WTC11 (cell line): Measurements from ENCODE around the gene PEAK1.

Experiments
- ATF2 ChIP-seq: sonication (generic); formaldehyde crosslinking; IDR thresholded peaks from 2 replicates; pipeline ENCODE4 v1.8.1; 2022; ENCODE audit warnings: low read depth, missing genetic modification reagents, borderline replicate concordance
- ATF3 ChIP-seq: sonication (generic); formaldehyde crosslinking; conservative IDR thresholded peaks from 2 replicates; pipeline ENCODE4 v1.8.1; 2022; ENCODE audit warnings: mild to moderate bottlenecking, missing genetic modification reagents
- CTCF ChIP-seq: fragments of 200-600 bp; IDR thresholded peaks from 2 replicates; pipeline ENCODE4 v1.8.0; 2022; ENCODE audit warnings: antibody characterized with exemption
- EMX1 ChIP-seq: fragments of 250-450 bp; sonication (Bioruptor Pico); IDR thresholded peaks from 2 replicates; pipeline ENCODE4 v1.8.0; 2021; ENCODE audit warnings: mild to moderate bottlenecking
- ESRRA ChIP-seq: sonication (generic); formaldehyde crosslinking; IDR thresholded peaks from 2 replicates; pipeline ENCODE4 v1.8.1; 2022; ENCODE audit warnings: mild to moderate bottlenecking, missing genetic modification reagents, borderline replicate concordance
- NR2C2 ChIP-seq: sonication (generic); formaldehyde crosslinking; IDR thresholded peaks from 2 replicates; pipeline ENCODE4 v1.8.0; 2022; ENCODE audit warnings: mild to moderate bottlenecking, missing genetic modification reagents
- RELA ChIP-seq: sonication (generic); formaldehyde crosslinking; IDR thresholded peaks from 2 replicates; pipeline ENCODE4 v1.8.1; 2022; ENCODE audit warnings: missing genetic modification reagents, mild to moderate bottlenecking, borderline replicate concordance
- SP1 ChIP-seq: sonication (generic); formaldehyde crosslinking; conservative IDR thresholded peaks from 2 replicates; pipeline ENCODE4 v1.8.1; 2022; ENCODE audit warnings: missing genetic modification reagents
- TCF7 ChIP-seq: sonication (generic); formaldehyde crosslinking; IDR thresholded peaks from 2 replicates; pipeline ENCODE4 v1.8.0; 2022; ENCODE audit warnings: mild to moderate bottlenecking, low read depth, missing genetic modification reagents, moderate library complexity
- ZNF138 ChIP-seq: sonication (generic); formaldehyde crosslinking; conservative IDR thresholded peaks from 2 replicates; pipeline ENCODE4 v1.8.1; 2022; ENCODE audit warnings: mild to moderate bottlenecking, moderate library complexity, missing genetic modification reagents
- ZNF281 ChIP-seq: sonication (generic); formaldehyde crosslinking; IDR thresholded peaks from 2 replicates; pipeline ENCODE4 v1.8.0; 2023; ENCODE audit warnings: mild to moderate bottlenecking, missing genetic modification reagents
- ZNF423 ChIP-seq: fragments of 250-450 bp; sonication (Bioruptor Pico); IDR thresholded peaks from 2 replicates; pipeline ENCODE4 v2.1.2; 2022; ENCODE audit warnings: mild to moderate bottlenecking, moderate library complexity

- TF ChIP-seq RELA (CRISPR knock-in tag) = no peak
- no peak for TF ChIP-seq CTCF
- no peak for TF ChIP-seq ATF2 (CRISPR knock-in tag)
- no peak for TF ChIP-seq NR2C2 (CRISPR knock-in tag)
- no peak for TF ChIP-seq ZNF138
- TF ChIP-seq EMX1 (CRISPR knock-in tag) = no peak
- TF ChIP-seq ZNF281 (CRISPR knock-in tag) = no peak
- no peak for TF ChIP-seq SP1 (CRISPR knock-in tag)
- no peak for TF ChIP-seq TCF7 (CRISPR knock-in tag)
- TF ChIP-seq ZNF423 (CRISPR knock-in tag) = no peak
- TF ChIP-seq ESRRA (CRISPR knock-in tag) = no peak
- TF ChIP-seq ATF3 (CRISPR knock-in tag) = no peak
Measured at GRCh38 chr15:77099741-77100463, 320.0 kb downstream of the PEAK1 start.
